ENCODE measurements around the gene NAPA. TPM values are rescaled to one million over a fixed set of nuclear protein-coding genes. Genes with fewer than 3 reads are reported as not detected.

The NAPA gene
- total RNA-seq, 4 donors from 2014 or later = 127 to 272 (median 212) TPM

DNA sequence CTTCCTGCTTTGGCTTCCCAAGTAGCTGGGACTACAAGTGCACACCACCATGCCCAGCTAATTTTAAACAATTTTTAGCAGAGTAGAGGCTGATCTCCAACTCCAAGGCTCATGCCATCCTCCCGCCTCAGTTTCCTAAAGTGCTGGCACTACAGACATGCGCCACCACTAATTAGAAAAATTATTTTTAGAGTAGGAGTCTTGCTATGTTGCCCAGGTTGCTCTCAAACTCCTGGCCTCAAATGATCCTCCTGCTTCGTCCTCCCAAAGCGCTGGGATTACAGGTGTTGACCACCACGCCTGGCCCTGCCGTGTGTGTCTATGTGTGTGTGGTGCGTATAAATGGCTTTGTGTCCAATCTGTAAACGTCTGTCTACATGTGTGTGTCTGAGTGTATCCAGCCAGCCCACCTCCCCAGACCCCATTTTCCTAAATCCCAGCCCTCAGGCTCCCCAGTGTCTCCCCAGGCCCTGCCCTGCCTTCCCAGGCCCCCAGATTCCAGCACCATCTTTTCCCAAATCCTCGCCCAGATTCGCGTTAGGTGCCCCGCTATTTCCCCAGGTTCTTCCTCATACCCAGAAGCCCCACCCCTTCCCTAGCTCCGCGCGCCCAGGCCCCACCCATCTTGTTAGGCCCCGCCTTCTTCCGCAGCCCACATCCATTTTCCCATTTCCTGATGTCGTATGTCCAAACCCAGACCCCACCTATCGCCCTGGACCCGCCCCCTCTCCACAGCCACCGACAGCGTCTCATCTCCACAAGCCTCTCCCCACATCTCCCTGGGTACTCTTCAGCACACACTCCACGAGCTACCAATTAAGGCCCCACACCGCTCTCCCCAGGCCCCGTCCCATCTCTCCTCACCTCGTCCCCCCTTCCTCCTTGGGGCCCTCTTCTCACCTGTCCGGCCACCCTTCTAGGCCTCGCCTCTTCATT, 68.1 kb downstream of the NAPA start:
- DNase-seq (no peak), ATAC-seq (no peak)
- intact Hi-C loops (cut with DNase I; ENCODE audit: low total_unique reads) (no loop called here), in situ Hi-C loops (cut with MboI; ENCODE audit: low sequenced_read_pairs in 4 of 4) (no loop called here)
- Histone ChIP-seq H3K4me1 (no peaks in the 10 kb centered on the region), H3K27me3 (peaks cover 80 to 92% (median 87%) of the 10 kb centered on the region in 3 donors), H3K36me3 (no peaks in the 10 kb centered on the region), H3K9me3 (no peaks in the 10 kb centered on the region), H3K4me3 (peak overlapping the region in 1 of 4 donors; percentile 28), H3K27ac (no peak overlapping the region)
- no peak for TF ChIP-seq POLR2A (IDR thresholded peaks at IDR 0.05)
- TF ChIP-seq, protein P1, sequence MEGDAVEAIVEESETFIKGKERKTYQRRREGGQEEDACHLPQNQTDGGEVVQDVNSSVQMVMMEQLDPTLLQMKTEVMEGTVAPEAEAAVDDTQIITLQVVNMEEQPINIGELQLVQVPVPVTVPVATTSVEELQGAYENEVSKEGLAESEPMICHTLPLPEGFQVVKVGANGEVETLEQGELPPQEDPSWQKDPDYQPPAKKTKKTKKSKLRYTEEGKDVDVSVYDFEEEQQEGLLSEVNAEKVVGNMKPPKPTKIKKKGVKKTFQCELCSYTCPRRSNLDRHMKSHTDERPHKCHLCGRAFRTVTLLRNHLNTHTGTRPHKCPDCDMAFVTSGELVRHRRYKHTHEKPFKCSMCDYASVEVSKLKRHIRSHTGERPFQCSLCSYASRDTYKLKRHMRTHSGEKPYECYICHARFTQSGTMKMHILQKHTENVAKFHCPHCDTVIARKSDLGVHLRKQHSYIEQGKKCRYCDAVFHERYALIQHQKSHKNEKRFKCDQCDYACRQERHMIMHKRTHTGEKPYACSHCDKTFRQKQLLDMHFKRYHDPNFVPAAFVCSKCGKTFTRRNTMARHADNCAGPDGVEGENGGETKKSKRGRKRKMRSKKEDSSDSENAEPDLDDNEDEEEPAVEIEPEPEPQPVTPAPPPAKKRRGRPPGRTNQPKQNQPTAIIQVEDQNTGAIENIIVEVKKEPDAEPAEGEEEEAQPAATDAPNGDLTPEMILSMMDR (IDR thresholded peaks at IDR 0.05 in 4 of 5, conservative IDR thresholded peaks at IDR 0.05 in 1 of 5) = no peak

DNA sequence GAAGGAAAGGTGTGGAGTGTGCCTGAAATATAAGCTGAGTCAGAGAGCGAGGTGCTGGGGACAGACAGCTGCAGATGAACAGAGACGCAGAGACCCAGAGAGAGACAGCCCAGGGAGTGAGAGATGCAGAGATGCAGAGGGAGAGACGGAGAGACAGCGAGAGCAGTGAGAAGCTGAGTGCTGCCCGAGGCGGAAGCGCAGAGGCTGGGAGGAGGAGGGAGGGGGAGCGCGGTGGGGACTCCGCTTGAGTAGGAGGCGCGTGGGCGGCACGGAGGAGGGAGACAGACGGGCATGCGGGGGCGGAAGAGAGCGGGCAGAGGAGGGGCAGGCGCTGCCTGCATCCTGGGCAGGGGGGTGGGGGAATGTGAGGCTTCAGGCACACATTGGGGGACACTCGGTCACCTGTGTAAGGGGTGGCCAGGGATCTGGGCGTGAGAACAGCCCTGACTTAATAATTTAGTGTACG, 68.9 kb downstream of the NAPA start:
- in situ Hi-C loops (cut with MboI; ENCODE audit: low sequenced_read_pairs in 4 of 4) = no loop called here
- Histone ChIP-seq H3K27ac (no peak overlapping the region), H3K4me1 (no peaks in the 10 kb centered on the region), H3K4me3 (no peak overlapping the region), H3K36me3 (no peaks in the 10 kb centered on the region), H3K9me3 (no peaks in the 10 kb centered on the region), H3K27me3 (peaks cover 80 to 88% (median 84%) of the 10 kb centered on the region in 3 donors)
- TF ChIP-seq POLR2A (IDR thresholded peaks at IDR 0.05) = no peak
- TF ChIP-seq, protein P1 (IDR thresholded peaks at IDR 0.05 in 4 of 5, conservative IDR thresholded peaks at IDR 0.05 in 1 of 5) = no peak
- DNase-seq (no peak), ATAC-seq (no peak)
- intact Hi-C loops (cut with DNase I; ENCODE audit: low total_unique reads) = no loop called here

DNA sequence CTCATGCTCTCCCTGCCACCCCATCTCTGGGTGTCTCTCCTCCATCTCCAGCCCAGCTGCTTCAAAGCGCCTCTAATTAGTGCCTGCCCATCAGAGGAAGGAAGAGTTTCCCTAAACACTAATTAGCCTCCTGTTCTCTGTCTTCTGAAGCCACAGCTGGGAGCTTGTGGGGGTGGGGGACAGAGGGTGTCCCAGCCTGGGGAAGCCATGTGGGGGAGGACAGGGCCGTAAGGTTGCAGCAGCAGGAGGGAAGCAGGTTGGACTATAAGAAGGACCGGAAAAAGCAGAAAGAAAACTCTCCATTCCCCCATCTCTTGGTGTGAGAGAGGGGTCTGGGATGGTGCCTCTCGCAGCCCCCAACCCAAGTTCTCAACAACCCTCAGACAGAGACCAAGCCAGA, 69.3 kb downstream of the NAPA start:
- no peaks in the 10 kb centered on the region for H3K9me3 ChIP-seq
- H3K4me1 ChIP-seq = no peaks in the 10 kb centered on the region
- TF ChIP-seq, protein P1 (IDR thresholded peaks at IDR 0.05 in 4 of 5, conservative IDR thresholded peaks at IDR 0.05 in 1 of 5) = no peak
- no peak for TF ChIP-seq POLR2A (IDR thresholded peaks at IDR 0.05)
- ATAC-seq (no peak), DNase-seq (no peak)
- in situ Hi-C loops (cut with MboI; ENCODE audit: low sequenced_read_pairs in 4 of 4) (no loop called here), intact Hi-C loops (cut with DNase I; ENCODE audit: low total_unique reads) (no loop called here)
- H3K27me3 ChIP-seq = peaks cover 79 to 87% (median 82%) of the 10 kb centered on the region in 3 donors
- no peak overlapping the region for H3K27ac ChIP-seq
- H3K4me3 ChIP-seq = no peak overlapping the region
- no peaks in the 10 kb centered on the region for H3K36me3 ChIP-seq

DNA sequence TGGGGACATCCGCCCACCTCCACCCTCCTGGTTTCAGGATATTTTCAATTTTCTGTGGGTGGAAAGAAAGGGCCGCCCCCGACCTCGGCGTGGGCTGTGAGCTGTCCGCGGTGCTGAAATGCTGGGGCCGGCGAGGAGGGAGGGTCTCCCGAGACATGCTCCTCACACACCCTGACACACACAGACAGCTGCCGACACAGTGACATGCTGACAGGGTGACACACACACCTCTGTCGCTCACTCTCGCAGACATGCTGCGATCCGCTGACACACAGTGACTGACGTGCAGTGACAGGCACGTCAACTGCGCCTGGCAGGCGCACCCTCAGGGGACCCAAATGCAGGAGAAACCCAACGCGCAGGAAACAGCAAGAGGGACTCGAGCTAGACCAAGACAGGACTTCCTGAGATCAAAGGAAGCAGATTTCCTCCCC, 70.5 kb downstream of the NAPA start:
- H3K4me1 ChIP-seq = no peaks in the 10 kb centered on the region
- in situ Hi-C loops (cut with MboI; ENCODE audit: low sequenced_read_pairs in 4 of 4) (loop anchor here in 1 of 4 donors (5.0 kb wide), 1 partner anchor 263 kb away; no protein-coding TSS in a partner anchor), intact Hi-C loops (cut with DNase I; ENCODE audit: low total_unique reads) (no loop called here)
- ATAC-seq (no peak), DNase-seq (no peak)
- TF ChIP-seq, protein P1 (IDR thresholded peaks at IDR 0.05 in 4 of 5, conservative IDR thresholded peaks at IDR 0.05 in 1 of 5) = no peak
- TF ChIP-seq POLR2A (IDR thresholded peaks at IDR 0.05) = no peak
- H3K27me3 ChIP-seq = peaks cover 71 to 75% (median 74%) of the 10 kb centered on the region in 3 donors
- no peaks in the 10 kb centered on the region for H3K9me3 ChIP-seq
- H3K27ac ChIP-seq = no peak overlapping the region
- H3K36me3 ChIP-seq = no peaks in the 10 kb centered on the region
- no peak overlapping the region for H3K4me3 ChIP-seq
